PC-9 (cell line): Measurements from ENCODE around the gene PLCB3. TPM values are rescaled to one million over a fixed set of nuclear protein-coding genes. Genes with fewer than 3 reads are reported as not detected.

ENCODE experiments used
- BruUV-seq: library from RNA; stranded (reverse); fragments of 400-500 nt; replicated peaks from 2 replicates; lab custom pipeline; 2021; lab: Mats Ljungman, UMichigan
- CTCF ChIA-PET: fragments of 300-600 bp; sonication (Branson Sonifier 250); formaldehyde crosslinking; loops from one replicate; lab custom pipeline; 2022; ENCODE audit warnings: antibody characterized with exemption; lab: Charles Lee
- POLR2A ChIA-PET: fragments of 300-600 bp; sonication (Branson Sonifier 250); formaldehyde crosslinking; loops from one replicate; lab custom pipeline; 2022; ENCODE audit warnings: antibody characterized with exemption; ENCODE audit not compliant: unreplicated experiment; lab: Charles Lee
- DNase-seq, 2 experiments: peaks; one replicate each; pipeline versions ENCODE4 v3.0.0 to v3.0.0-alpha.2; 2015 to 2022; ENCODE audit warnings: mixed read lengths in 1 of 2
- H2AFZ ChIP-seq: fragments of 200-600 bp; sonication (generic); 2 replicates; pipeline ENCODE4 v1.8.1; 2017; ENCODE audit warnings: antibody characterized with exemption
- H3F3A ChIP-seq: fragments of 200-600 bp; sonication (generic); 2 replicates; pipeline ENCODE4 v1.8.1; 2017; ENCODE audit warnings: antibody characterized with exemption, mild to moderate bottlenecking, low read depth; ENCODE audit not compliant: insufficient read depth
- H3K27ac ChIP-seq: fragments of 200-600 bp; sonication (generic); 2 replicates; pipeline ENCODE4 v1.6.1; 2016; ENCODE audit warnings: mixed run types
- H3K27me3 ChIP-seq: fragments of 200-600 bp; sonication (generic); 2 replicates; pipeline ENCODE4 v1.6.1; 2016; ENCODE audit warnings: low read depth, mixed run types; ENCODE audit not compliant: insufficient read depth
- H3K36me3 ChIP-seq: fragments of 200-600 bp; sonication (generic); 2 replicates; pipeline ENCODE4 v1.6.1; 2016; ENCODE audit warnings: low read depth, mixed run types
- H3K4me1 ChIP-seq: fragments of 200-600 bp; sonication (generic); replicated peaks from 2 replicates; pipeline ENCODE4 v1.6.1; 2016; ENCODE audit warnings: mixed run types; ENCODE audit not compliant: insufficient read depth
- H3K4me2 ChIP-seq: fragments of 200-600 bp; sonication (generic); 2 replicates; pipeline ENCODE4 v1.6.1; 2017; ENCODE audit warnings: mixed run types
- H3K4me3 ChIP-seq: fragments of 200-600 bp; sonication (generic); 2 replicates; pipeline ENCODE4 v1.6.1; 2016; ENCODE audit warnings: mixed run types
- H3K79me2 ChIP-seq: fragments of 200-600 bp; sonication (generic); 2 replicates; pipeline ENCODE4 v1.6.1; 2017; ENCODE audit warnings: low read depth, mixed run types
- H3K9me2 ChIP-seq: fragments of 200-600 bp; sonication (generic); 2 replicates; pipeline ENCODE4 v1.8.1; 2017; ENCODE audit warnings: mild to moderate bottlenecking; ENCODE audit not compliant: insufficient read depth
- H3K9me3 ChIP-seq: fragments of 200-600 bp; sonication (generic); 2 replicates; pipeline ENCODE4 v1.8.1; 2016; ENCODE audit warnings: low read depth; ENCODE audit not compliant: insufficient read depth
- H4K20me1 ChIP-seq: fragments of 200-600 bp; sonication (generic); 2 replicates; pipeline ENCODE4 v1.8.1; 2017; ENCODE audit not compliant: insufficient read depth
- EZH2 ChIP-seq: fragments of 200-600 bp; sonication (generic); IDR thresholded peaks from 2 replicates; pipeline ENCODE4 v1.8.0; 2017; ENCODE audit warnings: antibody characterized with exemption, low read depth
- intact Hi-C: fragments of 100-400 bp; cut with micrococcal nuclease; formaldehyde crosslinking; loops from one replicate; pipeline ENCODE4 v1.10.0; 2022; ENCODE audit not compliant: unreplicated experiment
- total RNA-seq: library from RNA; stranded (reverse); gene quantifications from 2 replicates; pipeline ENCODE4 v1.2.3, GENCODE V29; 2021
- TF ChIP-seq, protein P1 (sequence below): fragments of 200-600 bp; sonication (generic); conservative IDR thresholded peaks from 2 replicates; pipeline ENCODE4 v1.6.1; 2017; ENCODE audit warnings: mixed run types, antibody characterized with exemption, mild to moderate bottlenecking, moderate library complexity

Gene PLCB3
- total RNA-seq, 1 experiment from 2014 or later = 79.6 TPM

DNA sequence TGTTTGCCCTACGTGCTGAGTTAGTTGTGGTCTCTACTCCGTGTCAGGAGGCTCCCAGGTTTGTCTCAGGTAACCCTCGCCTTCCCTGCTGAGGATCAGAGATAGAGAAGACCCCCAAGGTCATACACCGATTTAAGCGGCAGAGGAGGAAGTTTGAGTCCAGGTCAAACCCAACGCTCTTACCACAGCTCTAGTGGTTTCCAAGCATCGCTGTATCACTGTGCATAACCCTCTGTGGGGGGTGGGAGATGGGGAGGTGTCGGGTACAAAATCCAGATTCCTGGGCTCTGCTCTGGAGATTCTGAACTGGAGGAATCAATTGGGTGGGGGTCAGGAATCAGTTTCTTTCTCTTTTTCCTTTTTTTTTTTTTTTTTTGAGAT is 20.4 kb upstream of the PLCB3 start:
- H3K4me3 ChIP-seq = peak overlapping the region; percentile 81
- no TSS peak for BruUV-seq
- peaks cover 14% of the 10 kb centered on the region for H4K20me1 ChIP-seq
- no peaks in the 10 kb centered on the region for H3K9me2 ChIP-seq
- CTCF ChIA-PET = interaction anchor here (0.5 kb wide), 1 partner anchor 71 kb away, joined by 8 read pairs; no protein-coding TSS in a partner anchor
- no peak overlapping the region for H3K27ac ChIP-seq
- peaks cover 35% of the 10 kb centered on the region for H3K4me1 ChIP-seq
- H2AFZ ChIP-seq = peak overlapping the region; percentile 80
- no peaks in the 10 kb centered on the region for H3K36me3 ChIP-seq
- peak overlapping the region; percentile 76 for H3K4me2 ChIP-seq
- DNase-seq = no peak
- H3F3A ChIP-seq = peaks cover 24% of the 10 kb centered on the region
- intact Hi-C loops = loop anchor here (1.0 to 5.0 kb wide), 2 partner anchors 9 to 44 kb away; partner anchors contain the start of gene STIP1
- H3K27me3 ChIP-seq = no peaks in the 10 kb centered on the region
- H3K79me2 ChIP-seq = peaks cover 32% of the 10 kb centered on the region
- H3K9me3 ChIP-seq = no peaks in the 10 kb centered on the region
- no peak for TF ChIP-seq EZH2
- TF ChIP-seq, protein P1, sequence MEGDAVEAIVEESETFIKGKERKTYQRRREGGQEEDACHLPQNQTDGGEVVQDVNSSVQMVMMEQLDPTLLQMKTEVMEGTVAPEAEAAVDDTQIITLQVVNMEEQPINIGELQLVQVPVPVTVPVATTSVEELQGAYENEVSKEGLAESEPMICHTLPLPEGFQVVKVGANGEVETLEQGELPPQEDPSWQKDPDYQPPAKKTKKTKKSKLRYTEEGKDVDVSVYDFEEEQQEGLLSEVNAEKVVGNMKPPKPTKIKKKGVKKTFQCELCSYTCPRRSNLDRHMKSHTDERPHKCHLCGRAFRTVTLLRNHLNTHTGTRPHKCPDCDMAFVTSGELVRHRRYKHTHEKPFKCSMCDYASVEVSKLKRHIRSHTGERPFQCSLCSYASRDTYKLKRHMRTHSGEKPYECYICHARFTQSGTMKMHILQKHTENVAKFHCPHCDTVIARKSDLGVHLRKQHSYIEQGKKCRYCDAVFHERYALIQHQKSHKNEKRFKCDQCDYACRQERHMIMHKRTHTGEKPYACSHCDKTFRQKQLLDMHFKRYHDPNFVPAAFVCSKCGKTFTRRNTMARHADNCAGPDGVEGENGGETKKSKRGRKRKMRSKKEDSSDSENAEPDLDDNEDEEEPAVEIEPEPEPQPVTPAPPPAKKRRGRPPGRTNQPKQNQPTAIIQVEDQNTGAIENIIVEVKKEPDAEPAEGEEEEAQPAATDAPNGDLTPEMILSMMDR = no peak
- POLR2A ChIA-PET = no interaction called here

DNA sequence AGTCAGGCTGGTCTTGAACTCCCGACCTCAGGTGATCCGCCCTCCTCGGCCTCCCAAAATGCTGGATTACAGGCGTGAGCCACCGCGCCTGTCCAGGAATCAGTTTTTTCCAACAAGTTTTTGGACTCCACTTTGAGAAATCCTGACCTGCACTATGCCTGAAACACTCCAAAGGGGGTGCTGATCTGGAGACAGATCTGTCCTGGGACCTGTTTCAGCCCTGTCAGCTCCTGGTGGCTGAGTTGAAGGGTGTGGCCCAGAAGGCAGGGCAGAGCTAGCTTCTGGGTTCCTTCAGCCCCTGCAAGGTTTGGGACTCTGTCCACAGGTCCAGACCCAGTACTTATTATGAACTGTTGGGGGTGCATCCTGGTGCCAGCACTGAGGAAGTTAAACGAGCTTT is 19.8 kb upstream of the PLCB3 start:
- peaks cover 35% of the 10 kb centered on the region for H3K4me1 ChIP-seq

DNA sequence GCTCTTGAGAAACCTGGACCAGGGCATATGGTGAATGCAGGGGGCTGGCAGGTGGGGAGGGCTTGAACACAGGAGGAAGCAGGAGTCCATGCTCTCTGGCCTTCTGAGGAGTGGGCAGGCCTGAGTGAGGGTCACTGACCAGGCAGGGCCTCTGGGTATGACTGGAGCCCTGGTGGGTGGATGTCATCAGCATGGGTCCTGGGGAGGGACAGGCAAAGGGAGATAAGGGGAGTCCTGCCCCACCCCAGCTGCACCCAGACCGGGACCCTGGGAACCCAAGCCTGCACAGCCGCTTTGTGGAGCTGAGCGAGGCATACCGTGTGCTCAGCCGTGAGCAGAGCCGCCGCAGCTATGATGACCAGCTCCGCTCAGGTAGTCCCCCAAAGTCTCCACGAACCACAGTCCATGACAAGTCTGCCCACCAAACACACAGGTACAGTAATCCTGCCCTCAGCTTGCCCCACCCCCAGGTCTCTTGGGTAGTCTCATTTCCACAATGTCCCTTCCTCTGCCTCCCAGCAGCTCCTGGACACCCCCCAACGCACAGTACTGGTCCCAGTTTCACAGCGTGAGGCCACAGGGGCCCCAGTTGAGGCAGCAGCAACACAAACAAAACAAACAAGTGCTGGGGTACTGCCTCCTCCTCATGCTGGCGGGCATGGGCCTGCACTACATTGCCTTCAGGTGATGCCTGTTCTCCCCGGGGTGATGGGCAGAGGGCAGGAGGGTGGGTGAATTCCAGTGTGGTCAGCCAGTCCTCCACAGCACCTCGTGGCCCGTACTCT is 19.0 kb upstream of the PLCB3 start:
- H3K4me2 ChIP-seq = no peak overlapping the region
- no TSS peak for BruUV-seq
- intact Hi-C loops = loop anchor here (5.0 kb wide), 1 partner anchor 45 kb away; the partner anchor contains the start of gene STIP1

More for the DNA sequence above, 19.8 kb upstream of the PLCB3 start:
- Histone ChIP-seq H3K4me2 (peak overlapping the region; percentile 76; the same call in 1 of the 2 replicates), H3K36me3 (no peaks in the 10 kb centered on the region), H4K20me1 (peaks cover 16% of the 10 kb centered on the region), H3K9me2 (no peaks in the 10 kb centered on the region), H3K79me2 (peaks cover 32% of the 10 kb centered on the region), H2AFZ (no peak overlapping the region), H3K9me3 (no peaks in the 10 kb centered on the region), H3K27me3 (no peaks in the 10 kb centered on the region), H3F3A (peaks cover 24% of the 10 kb centered on the region), H3K4me3 (no peak overlapping the region), H3K27ac (no peak overlapping the region)
- intact Hi-C loops = loop anchor here (5.0 kb wide), 1 partner anchor 44 kb away; the partner anchor contains the start of gene STIP1
- TF ChIP-seq EZH2 = no peak
- TF ChIP-seq, protein P1 = no peak
- POLR2A ChIA-PET = interaction anchor here (0.6 kb wide), 1 partner anchor 21 kb away, joined by 3 read pairs; no protein-coding TSS in a partner anchor
- no TSS peak for BruUV-seq
- CTCF ChIA-PET = interaction anchor here (0.6 kb wide), 1 partner anchor 70 kb away, joined by 3 read pairs; no protein-coding TSS in a partner anchor
- DNase-seq = no peak

More for the DNA sequence above, 19.0 kb upstream of the PLCB3 start:
- H3K4me3 ChIP-seq = no peak overlapping the region
- no peak for DNase-seq
- H2AFZ ChIP-seq = no peak overlapping the region
- TF ChIP-seq, protein P1 = no peak
- TF ChIP-seq EZH2 = no peak
- no peaks in the 10 kb centered on the region for H3K9me2 ChIP-seq
- H3K9me3 ChIP-seq = no peaks in the 10 kb centered on the region
- peaks cover 24% of the 10 kb centered on the region for H3F3A ChIP-seq
- H3K4me1 ChIP-seq = peaks cover 31% of the 10 kb centered on the region
- H3K36me3 ChIP-seq = no peaks in the 10 kb centered on the region; the same call in 1 of the 2 replicates
- H4K20me1 ChIP-seq = peaks cover 15% of the 10 kb centered on the region
- peaks cover 23% of the 10 kb centered on the region for H3K79me2 ChIP-seq
- H3K27ac ChIP-seq = no peak overlapping the region
- CTCF ChIA-PET = interaction anchor here (0.6 kb wide), 1 partner anchor 69 kb away, joined by 3 read pairs; no protein-coding TSS in a partner anchor
- POLR2A ChIA-PET = interaction anchor here (0.5 to 0.7 kb wide), 3 partner anchors 9 to 99 kb away, joined by 3 read pairs; partner anchors contain the start of gene FKBP2
- no peaks in the 10 kb centered on the region for H3K27me3 ChIP-seq
